Karpas-422 (cell line): Measurements from ENCODE around the gene KANSL1. TPM values are rescaled to one million over a fixed set of nuclear protein-coding genes. Genes with fewer than 3 reads are reported as not detected.

Experiments
- DNase-seq: peaks from one replicate; pipeline ENCODE4 v3.0.0-alpha.2; 2015
- H2AFZ ChIP-seq: fragments of 200-600 bp; sonication (generic); 2 replicates; pipeline ENCODE4 v1.6.1; 2014; ENCODE audit warnings: antibody characterized with exemption, low read length, mixed read lengths
- H3K27ac ChIP-seq: fragments of 200-600 bp; sonication (generic); 2 replicates; pipeline ENCODE4 v1.5.1; 2014; ENCODE audit warnings: mild to moderate bottlenecking, low read length, moderate library complexity
- H3K27me3 ChIP-seq: fragments of 200-600 bp; sonication (generic); 2 replicates; pipeline ENCODE4 v1.6.1; 2014; ENCODE audit warnings: low read length, mixed read lengths
- H3K36me3 ChIP-seq: fragments of 200-600 bp; sonication (generic); 2 replicates; pipeline ENCODE4 v1.6.1; 2014; ENCODE audit warnings: low read length, mixed read lengths; ENCODE audit not compliant: insufficient read depth
- H3K4me1 ChIP-seq: fragments of 200-600 bp; sonication (generic); 2 replicates; pipeline ENCODE4 v1.6.1; 2014; ENCODE audit warnings: mild to moderate bottlenecking, low read length, mixed read lengths
- H3K4me2 ChIP-seq: fragments of 200-600 bp; sonication (generic); 2 replicates; pipeline ENCODE4 v1.6.1; 2014; ENCODE audit warnings: low read length, low read depth, mild to moderate bottlenecking; ENCODE audit not compliant: poor library complexity, severe bottlenecking
- H3K4me3 ChIP-seq: fragments of 200-600 bp; sonication (generic); 2 replicates; pipeline ENCODE4 v1.5.1; 2014; ENCODE audit warnings: mild to moderate bottlenecking, antibody characterized with exemption, low read length, mixed read lengths
- H3K79me2 ChIP-seq: fragments of 200-600 bp; sonication (generic); 2 replicates; pipeline ENCODE4 v1.6.1; 2014; ENCODE audit warnings: mild to moderate bottlenecking, low read length, mixed read lengths
- H3K9ac ChIP-seq: fragments of 200-600 bp; sonication (generic); 2 replicates; pipeline ENCODE4 v1.6.0; 2014; ENCODE audit warnings: low read length
- H3K9me2 ChIP-seq: fragments of 200-600 bp; sonication (generic), shearing (Covaris generic); replicated peaks from 2 replicates; pipeline ENCODE4 v1.6.0; 2014; ENCODE audit warnings: mild to moderate bottlenecking, low read length, moderate library complexity; ENCODE audit not compliant: insufficient read depth
- H3K9me3 ChIP-seq: fragments of 300-700, 200-600 bp; sonication (generic); 2 replicates; pipeline ENCODE4 v1.6.1; 2014; ENCODE audit warnings: low read length, mixed read lengths
- H4K20me1 ChIP-seq: fragments of 200-600 bp; sonication (generic); 2 replicates; pipeline ENCODE4 v1.6.1; 2014; ENCODE audit warnings: mild to moderate bottlenecking, antibody characterized with exemption, low read length, low read depth; ENCODE audit not compliant: insufficient read depth
- total RNA-seq: library from RNA; depleted of rRNA; stranded (reverse); fragments of >200 nt; shearing (Covaris generic); gene quantifications from 2 replicates; pipeline ENCODE4 v1.2.3, GENCODE V29; 2014; ENCODE audit warnings: low replicate concordance

The KANSL1 gene
- total RNA-seq, 1 experiment from 2014 or later = 127 TPM

- no peak for DNase-seq
- Histone ChIP-seq H3K4me3 (no peak overlapping the region), H4K20me1 (no peaks in the 10 kb centered on the region), H3K36me3 (no peaks in the 10 kb centered on the region), H3K9me3 (no peaks in the 10 kb centered on the region), H3K79me2 (no peaks in the 10 kb centered on the region), H3K9me2 (no peaks in the 10 kb centered on the region), H3K27ac (no peak overlapping the region), H2AFZ (no peak overlapping the region), H3K4me1 (no peaks in the 10 kb centered on the region), H3K27me3 (no peaks in the 10 kb centered on the region), H3K9ac (no peak overlapping the region), H3K4me2 (no peak overlapping the region)
Observed at GRCh38 chr17:45989759-45990158, 203.5 kb downstream of the KANSL1 start.

GRCh38 chr17:45987706-45988105, 205.5 kb downstream of the KANSL1 start:
- Histone ChIP-seq H3K9me3 (no peaks in the 10 kb centered on the region), H3K4me2 (no peak overlapping the region), H3K4me1 (no peaks in the 10 kb centered on the region), H3K9ac (no peak overlapping the region), H3K27me3 (no peaks in the 10 kb centered on the region), H3K36me3 (no peaks in the 10 kb centered on the region), H4K20me1 (no peaks in the 10 kb centered on the region), H2AFZ (no peak overlapping the region), H3K9me2 (no peaks in the 10 kb centered on the region), H3K79me2 (no peaks in the 10 kb centered on the region), H3K4me3 (no peak overlapping the region), H3K27ac (no peak overlapping the region)
- DNase-seq = no peak

- H3K79me2 ChIP-seq = no peaks in the 10 kb centered on the region
Observed at GRCh38 chr17:45986056-45986455, 207.2 kb downstream of the KANSL1 start.

GRCh38 chr17:45985447-45985846, 207.8 kb downstream of the KANSL1 start:
- no peak overlapping the region for H3K27ac ChIP-seq
- H3K9me3 ChIP-seq = no peaks in the 10 kb centered on the region
- H2AFZ ChIP-seq = no peak overlapping the region
- no peaks in the 10 kb centered on the region for H3K36me3 ChIP-seq
- no peak overlapping the region for H3K4me3 ChIP-seq
- H3K4me2 ChIP-seq = no peak overlapping the region
- no peak for DNase-seq
- H3K79me2 ChIP-seq = no peaks in the 10 kb centered on the region
- H4K20me1 ChIP-seq = no peaks in the 10 kb centered on the region
- no peak overlapping the region for H3K9ac ChIP-seq
- H3K4me1 ChIP-seq = no peaks in the 10 kb centered on the region
- no peaks in the 10 kb centered on the region for H3K27me3 ChIP-seq
- no peaks in the 10 kb centered on the region for H3K9me2 ChIP-seq

More at GRCh38 chr17:45986056-45986455, 207.2 kb downstream of the KANSL1 start:
- H2AFZ ChIP-seq = no peak overlapping the region
- no peak overlapping the region for H3K4me2 ChIP-seq
- H3K9me2 ChIP-seq = no peaks in the 10 kb centered on the region
- no peak overlapping the region for H3K27ac ChIP-seq
- H3K9ac ChIP-seq = no peak overlapping the region
- no peaks in the 10 kb centered on the region for H4K20me1 ChIP-seq
- H3K27me3 ChIP-seq = no peaks in the 10 kb centered on the region
- DNase-seq = no peak
- no peak overlapping the region for H3K4me3 ChIP-seq
- H3K36me3 ChIP-seq = no peaks in the 10 kb centered on the region
- H3K4me1 ChIP-seq = no peaks in the 10 kb centered on the region
- no peaks in the 10 kb centered on the region for H3K9me3 ChIP-seq

- H3K4me1 ChIP-seq = no peaks in the 10 kb centered on the region
- H2AFZ ChIP-seq = no peak overlapping the region
- no peaks in the 10 kb centered on the region for H3K9me2 ChIP-seq
- no peaks in the 10 kb centered on the region for H4K20me1 ChIP-seq
- H3K4me2 ChIP-seq = no peak overlapping the region
- H3K9me3 ChIP-seq = no peaks in the 10 kb centered on the region
- H3K27me3 ChIP-seq = no peaks in the 10 kb centered on the region
- H3K27ac ChIP-seq = no peak overlapping the region
- H3K79me2 ChIP-seq = no peaks in the 10 kb centered on the region
- H3K36me3 ChIP-seq = no peaks in the 10 kb centered on the region
- no peak for DNase-seq
- no peak overlapping the region for H3K4me3 ChIP-seq
- no peak overlapping the region for H3K9ac ChIP-seq
Observed at GRCh38 chr17:45984368-45984767, 208.9 kb downstream of the KANSL1 start.

- H3K9me3 ChIP-seq = no peaks in the 10 kb centered on the region
- H3K4me1 ChIP-seq = no peaks in the 10 kb centered on the region
- no peaks in the 10 kb centered on the region for H4K20me1 ChIP-seq
- no peaks in the 10 kb centered on the region for H3K36me3 ChIP-seq
- H3K9me2 ChIP-seq = no peaks in the 10 kb centered on the region
- no peak overlapping the region for H3K4me3 ChIP-seq
- DNase-seq = no peak
- no peak overlapping the region for H2AFZ ChIP-seq
- no peak overlapping the region for H3K4me2 ChIP-seq
- no peaks in the 10 kb centered on the region for H3K27me3 ChIP-seq
- H3K9ac ChIP-seq = no peak overlapping the region
- H3K79me2 ChIP-seq = no peaks in the 10 kb centered on the region
- H3K27ac ChIP-seq = no peak overlapping the region
Observed at GRCh38 chr17:45983614-45984310, 209.5 kb downstream of the KANSL1 start.

GRCh38 chr17:45982791-45983613, 210.2 kb downstream of the KANSL1 start:
- DNase-seq = no peak
- H3K4me1 ChIP-seq = no peaks in the 10 kb centered on the region
- no peaks in the 10 kb centered on the region for H3K36me3 ChIP-seq
- H3K9me2 ChIP-seq = no peaks in the 10 kb centered on the region
- H3K79me2 ChIP-seq = no peaks in the 10 kb centered on the region
- H4K20me1 ChIP-seq = no peaks in the 10 kb centered on the region
- no peak overlapping the region for H3K4me2 ChIP-seq
- no peaks in the 10 kb centered on the region for H3K9me3 ChIP-seq
- no peak overlapping the region for H2AFZ ChIP-seq
- H3K27ac ChIP-seq = no peak overlapping the region
- no peaks in the 10 kb centered on the region for H3K27me3 ChIP-seq
- H3K4me3 ChIP-seq = no peak overlapping the region
- no peak overlapping the region for H3K9ac ChIP-seq

- H3K9ac ChIP-seq = no peak overlapping the region
- H3K9me3 ChIP-seq = no peaks in the 10 kb centered on the region
- H3K4me2 ChIP-seq = no peak overlapping the region
- H3K4me3 ChIP-seq = no peak overlapping the region
- no peaks in the 10 kb centered on the region for H3K79me2 ChIP-seq
- no peaks in the 10 kb centered on the region for H3K27me3 ChIP-seq
- no peak for DNase-seq
- peaks cover 4% of the 10 kb centered on the region for H3K4me1 ChIP-seq
- H3K27ac ChIP-seq = no peak overlapping the region
- H4K20me1 ChIP-seq = no peaks in the 10 kb centered on the region; the same call in 1 of the 2 replicates
- no peaks in the 10 kb centered on the region for H3K9me2 ChIP-seq
- no peaks in the 10 kb centered on the region for H3K36me3 ChIP-seq
- no peak overlapping the region for H2AFZ ChIP-seq
Observed at GRCh38 chr17:45981306-45981705, 211.9 kb downstream of the KANSL1 start.
